Measurements from ENCODE around the gene ARPC4.
A peak's percentile ranks its signal among the peaks of the same experiment; 100 is the strongest.

ARPC4 gene

GRCh38 chr3:9820543-9820942 is 27.7 kb downstream of the ARPC4 start:
- DNase-seq (ENCODE audit: low read depth): no peak
- no peak for TF ChIP-seq CTCF (IDR thresholded peaks at IDR 0.05; ENCODE audit: low read depth, low read length)
- no peak overlapping the region for H3K4me3 ChIP-seq (ENCODE audit: low read depth, low read length)

- no peak overlapping the region for H3K4me3 ChIP-seq (ENCODE audit: low read depth, low read length)
- no peak for TF ChIP-seq POLR2A (IDR thresholded peaks at IDR 0.05; ENCODE audit: extremely low read depth, insufficient read length)
- peak; percentile 23 for TF ChIP-seq CTCF (IDR thresholded peaks at IDR 0.05; ENCODE audit: low read depth, low read length)
- peak; percentile 27 for DNase-seq (ENCODE audit: low read depth)
These were observed 28.1 kb downstream of the ARPC4 start for GRCh38 chr3:9820946-9821345.

- TF ChIP-seq MYC (IDR thresholded peaks at IDR 0.05; ENCODE audit: low read depth, low read length) (no peak), POLR2A (IDR thresholded peaks at IDR 0.05; ENCODE audit: extremely low read depth, insufficient read length) (no peak), MAX (IDR thresholded peaks at IDR 0.05; ENCODE audit: low read depth, low read length) (no peak), CTCF (IDR thresholded peaks at IDR 0.05; ENCODE audit: low read depth, low read length) (no peak)
- H3K4me3 ChIP-seq (ENCODE audit: low read depth, low read length): no peak overlapping the region
These were observed 32.7 kb downstream of the ARPC4 start for GRCh38 chr3:9825451-9826040.

GRCh38 chr3:9826815-9827573 is 34.1 kb downstream of the ARPC4 start:
- peak; percentile 69 for DNase-seq (ENCODE audit: low read depth)
- no peak overlapping the region for H3K4me3 ChIP-seq (ENCODE audit: low read depth, low read length)
- TF ChIP-seq MYC (IDR thresholded peaks at IDR 0.05; ENCODE audit: low read depth, low read length) (no peak), CTCF (IDR thresholded peaks at IDR 0.05; ENCODE audit: low read depth, low read length) (peak; percentile 27)

More at GRCh38 chr3:9825451-9826040, 32.7 kb downstream of the ARPC4 start:
- DNase-seq (ENCODE audit: low read depth): no peak

- no peak for TF ChIP-seq CTCF (IDR thresholded peaks at IDR 0.05; ENCODE audit: low read depth, low read length)
- TF ChIP-seq MYC (IDR thresholded peaks at IDR 0.05; ENCODE audit: low read depth, low read length): no peak
- no peak for TF ChIP-seq MAX (IDR thresholded peaks at IDR 0.05; ENCODE audit: low read depth, low read length)
- no peak for TF ChIP-seq POLR2A (IDR thresholded peaks at IDR 0.05; ENCODE audit: extremely low read depth, insufficient read length)
These were observed 36.2 kb downstream of the ARPC4 start for GRCh38 chr3:9828801-9829755.

More at GRCh38 chr3:9828801-9829755, 36.2 kb downstream of the ARPC4 start:
- no peak overlapping the region for H3K4me3 ChIP-seq (ENCODE audit: low read depth, low read length)
- no peak for DNase-seq (ENCODE audit: low read depth)
